GM23248 (cell line): Measurements from ENCODE around the gene TRIM14. TPM values are rescaled to one million over a fixed set of nuclear protein-coding genes. Genes with fewer than 3 reads are reported as not detected.
"Not testable (repeated sequence)": the region's sequence is repeated elsewhere in the genome, so short reads cannot be mapped to it uniquely, and the experiment has no call there.

Experiments used
- DNase-seq: peaks from one replicate; pipeline ENCODE4 v3.0.0-alpha.2; 2015
- H2AFZ ChIP-seq: fragments of 200-600 bp; sonication (generic); 2 replicates; pipeline ENCODE4 v1.6.1; 2016; ENCODE audit warnings: antibody characterized with exemption
- H3F3A ChIP-seq: fragments of 200-600 bp; sonication (generic); 2 replicates; pipeline ENCODE4 v1.6.1; 2016; ENCODE audit warnings: mild to moderate bottlenecking, antibody characterized with exemption, mixed run types; ENCODE audit not compliant: insufficient read depth
- H3K27ac ChIP-seq: fragments of 200-600 bp; sonication (generic); 2 replicates; pipeline ENCODE4 v1.5.1; 2016; ENCODE audit warnings: mild to moderate bottlenecking
- H3K27me3 ChIP-seq: fragments of 200-600 bp; sonication (generic); replicated peaks from 2 replicates; pipeline ENCODE4 v1.6.1; 2016; ENCODE audit warnings: mild to moderate bottlenecking; ENCODE audit not compliant: insufficient read depth
- H3K36me3 ChIP-seq: fragments of 200-600 bp; sonication (generic); 2 replicates; pipeline ENCODE4 v1.6.1; 2016; ENCODE audit warnings: low read depth, mild to moderate bottlenecking
- H3K4me1 ChIP-seq: fragments of 200-600 bp; sonication (generic); 2 replicates; pipeline ENCODE4 v1.6.1; 2016; ENCODE audit warnings: mild to moderate bottlenecking; ENCODE audit not compliant: insufficient read depth
- H3K4me2 ChIP-seq: fragments of 200-600 bp; sonication (generic); one replicate; pipeline ENCODE4 v1.6.1; 2016; ENCODE audit warnings: mild to moderate bottlenecking; ENCODE audit not compliant: unreplicated experiment
- H3K4me3 ChIP-seq: fragments of 200-600 bp; sonication (generic); 2 replicates; pipeline ENCODE4 v1.5.1; 2016; ENCODE audit warnings: mild to moderate bottlenecking
- H3K79me2 ChIP-seq: fragments of 200-600 bp; sonication (generic); 2 replicates; pipeline ENCODE4 v1.6.1; 2016; ENCODE audit warnings: mild to moderate bottlenecking; ENCODE audit not compliant: insufficient read depth
- H3K9ac ChIP-seq: fragments of 200-600 bp; sonication (generic); 2 replicates; pipeline ENCODE4 v1.6.1; 2016; ENCODE audit warnings: mild to moderate bottlenecking
- H3K9me2 ChIP-seq: fragments of 200-600 bp; sonication (generic); 2 replicates; pipeline ENCODE4 v1.6.1; 2016; ENCODE audit warnings: mixed run types, mild to moderate bottlenecking, moderate library complexity; ENCODE audit not compliant: insufficient read depth
- H3K9me3 ChIP-seq: fragments of 200-600 bp; sonication (generic); one replicate; pipeline ENCODE4 v1.6.1; 2017; ENCODE audit warnings: low read depth
- H4K20me1 ChIP-seq: fragments of 200-600 bp; sonication (generic); 2 replicates; pipeline ENCODE4 v1.6.0; 2016; ENCODE audit not compliant: insufficient read depth
- EZH2 ChIP-seq: fragments of 200-600 bp; sonication (generic); IDR thresholded peaks from 2 replicates; pipeline ENCODE4 v1.6.1; 2018; ENCODE audit warnings: antibody characterized with exemption, mild to moderate bottlenecking; ENCODE audit not compliant: insufficient read depth, poor library complexity, severe bottlenecking
- EZH2phosphoT487 ChIP-seq: fragments of 200-600 bp; sonication (generic); IDR thresholded peaks from 2 replicates; pipeline ENCODE4 v1.6.1; 2018; ENCODE audit warnings: antibody characterized with exemption, moderate library complexity, mild to moderate bottlenecking, low read depth; ENCODE audit not compliant: insufficient read depth
- WGBS, 2 experiments: methylation state at CpG; one replicate each; pipeline ENCODE4 v1.1.6; 2015 to 2017; ENCODE audit warnings: low lambda C conversion rate in 2 of 2, low coverage in 1 of 2; ENCODE audit errors: missing lambda C conversion rate in 2 of 2; 5-methylcytosine and 5-hydroxymethylcytosine counted together
- in situ Hi-C: fragments of 300-500 bp; cut with MboI; formaldehyde crosslinking; loops from 2 replicates; pipeline ENCODE4 v1.15.0; 2020
- polyA plus RNA-seq: library from polyadenylated mRNA; unstranded; fragments of >200 nt; fragmentation: Nextera tagmentation; extraction: Ambion mirVana; gene quantifications from 2 replicates; pipeline ENCODE4 v1.2.1, GENCODE V29; 2016
- total RNA-seq: library from RNA; depleted of rRNA; stranded (reverse); fragments of >200 nt; shearing (Covaris generic); gene quantifications from 2 replicates; pipeline ENCODE4 v1.2.3, GENCODE V29; 2014

TRIM14 gene
- total and polyA plus RNA-seq, 2 experiments from 2014 or later, result 6.4 to 7.8 TPM

DNA sequence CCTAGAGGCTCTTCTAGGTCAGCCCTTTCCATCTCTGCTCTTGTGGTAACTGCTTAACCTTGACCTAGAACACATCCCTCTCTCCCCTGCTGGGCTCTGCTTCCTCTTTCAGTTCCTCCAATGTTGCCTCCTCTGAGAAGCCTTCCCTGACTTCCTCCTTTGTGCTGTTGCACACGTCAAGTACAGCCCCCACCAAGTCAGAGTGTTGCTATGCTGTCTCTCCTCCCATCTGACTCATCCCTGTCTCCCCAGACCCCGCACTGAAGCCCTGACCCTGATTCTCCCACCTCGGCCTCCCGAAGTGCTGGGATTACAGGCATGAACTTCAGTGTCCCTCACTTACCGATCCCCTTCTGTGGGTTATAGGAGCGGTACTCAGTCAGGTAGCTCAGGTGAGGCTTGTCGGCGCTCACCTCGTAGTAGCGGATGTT lies 10.4 kb upstream of the TRIM14 start:
- no peaks in the 10 kb centered on the region for H3K4me1 ChIP-seq
- no peak overlapping the region for H3K4me3 ChIP-seq
- H3K27ac ChIP-seq, result no peak overlapping the region
- WGBS, 2 experiments, result 87 to 89% methylated on average over 10 of the region's 10 CpGs
- no peaks in the 10 kb centered on the region for H3K27me3 ChIP-seq
- DNase-seq, result no peak
- TF ChIP-seq EZH2 (no peak), EZH2phosphoT487 (no peak)
- in situ Hi-C loops, result no loop called here
- no peaks in the 10 kb centered on the region for H3F3A ChIP-seq
- H3K36me3 ChIP-seq, result no peaks in the 10 kb centered on the region
- H2AFZ ChIP-seq, result no peak overlapping the region
- no peaks in the 10 kb centered on the region for H4K20me1 ChIP-seq
- no peak overlapping the region for H3K9ac ChIP-seq
- no peaks in the 10 kb centered on the region for H3K9me2 ChIP-seq
- H3K9me3 ChIP-seq, result no peaks in the 10 kb centered on the region
- H3K79me2 ChIP-seq, result no peaks in the 10 kb centered on the region
- H3K4me2 ChIP-seq, result no peak overlapping the region

DNA sequence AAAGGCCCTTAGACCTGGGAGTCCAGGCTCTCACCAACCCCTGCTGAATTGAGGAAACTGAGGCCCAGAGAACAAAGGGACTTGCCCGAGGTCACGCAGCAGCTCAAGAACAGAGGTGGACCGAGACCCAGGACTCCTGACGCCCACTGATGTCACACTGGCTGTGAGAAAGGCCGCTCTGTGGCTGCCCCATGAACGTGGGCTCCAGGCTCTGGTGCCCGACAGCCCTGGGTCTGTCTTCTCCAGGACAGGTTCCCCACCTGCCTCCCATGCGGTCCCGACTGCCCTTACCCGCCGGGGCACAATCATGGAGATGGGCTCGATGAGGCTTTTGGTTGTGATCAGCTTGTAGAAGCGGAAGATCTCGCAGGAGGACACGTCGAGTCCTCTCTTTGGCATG lies 9.3 kb upstream of the TRIM14 start:
- no peaks in the 10 kb centered on the region for H3K36me3 ChIP-seq
- no peak overlapping the region for H3K27ac ChIP-seq
- no peaks in the 10 kb centered on the region for H3K79me2 ChIP-seq
- no peaks in the 10 kb centered on the region for H3F3A ChIP-seq
- no peak overlapping the region for H3K4me3 ChIP-seq
- no peaks in the 10 kb centered on the region for H4K20me1 ChIP-seq
- 83 to 85% methylated on average over 16 of the region's 16 CpGs for WGBS, 2 experiments
- TF ChIP-seq EZH2phosphoT487 (no peak), EZH2 (no peak)
- no peaks in the 10 kb centered on the region for H3K27me3 ChIP-seq
- no peak for DNase-seq
- in situ Hi-C loops, result no loop called here
- H3K9ac ChIP-seq, result no peak overlapping the region
- H2AFZ ChIP-seq, result no peak overlapping the region
- H3K9me2 ChIP-seq, result no peaks in the 10 kb centered on the region
- no peaks in the 10 kb centered on the region for H3K9me3 ChIP-seq
- H3K4me2 ChIP-seq, result no peak overlapping the region
- no peaks in the 10 kb centered on the region for H3K4me1 ChIP-seq

DNA sequence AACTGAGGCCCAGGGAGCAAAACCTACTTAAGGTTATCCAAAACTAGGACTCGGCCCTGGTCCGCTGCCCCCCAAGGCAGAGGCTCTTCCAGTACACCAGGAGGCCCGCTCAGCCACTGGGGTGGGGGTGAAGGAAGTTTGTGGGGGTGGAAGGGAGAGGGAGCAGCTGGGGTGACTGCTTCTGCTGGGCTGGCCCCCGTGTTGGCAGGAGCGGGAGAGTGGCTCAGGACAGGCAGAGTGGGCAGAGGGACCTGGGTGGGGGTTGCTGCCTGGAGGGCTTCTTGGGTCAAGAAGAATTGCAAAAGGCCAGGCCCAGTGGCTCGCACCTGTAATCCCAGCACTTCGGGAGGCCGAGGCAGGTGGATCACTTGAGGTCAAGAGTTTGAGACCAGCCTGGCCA lies 8.2 kb upstream of the TRIM14 start:
- H3K27ac ChIP-seq, result no peak overlapping the region
- no peaks in the 10 kb centered on the region for H3K9me2 ChIP-seq
- WGBS, 2 experiments, result 85 to 90% methylated on average over 8 of the region's 8 CpGs
- no peaks in the 10 kb centered on the region for H3K4me1 ChIP-seq
- no peak overlapping the region for H3K4me2 ChIP-seq
- H3F3A ChIP-seq, result no peaks in the 10 kb centered on the region
- H3K9ac ChIP-seq, result no peak overlapping the region
- H2AFZ ChIP-seq, result no peak overlapping the region
- no peak for DNase-seq
- in situ Hi-C loops, result no loop called here
- no peaks in the 10 kb centered on the region for H3K27me3 ChIP-seq
- no peaks in the 10 kb centered on the region for H4K20me1 ChIP-seq
- H3K79me2 ChIP-seq, result no peaks in the 10 kb centered on the region
- no peaks in the 10 kb centered on the region for H3K9me3 ChIP-seq
- no peak overlapping the region for H3K4me3 ChIP-seq
- H3K36me3 ChIP-seq, result no peaks in the 10 kb centered on the region
- TF ChIP-seq EZH2, result no peak
- TF ChIP-seq EZH2phosphoT487, result no peak

DNA sequence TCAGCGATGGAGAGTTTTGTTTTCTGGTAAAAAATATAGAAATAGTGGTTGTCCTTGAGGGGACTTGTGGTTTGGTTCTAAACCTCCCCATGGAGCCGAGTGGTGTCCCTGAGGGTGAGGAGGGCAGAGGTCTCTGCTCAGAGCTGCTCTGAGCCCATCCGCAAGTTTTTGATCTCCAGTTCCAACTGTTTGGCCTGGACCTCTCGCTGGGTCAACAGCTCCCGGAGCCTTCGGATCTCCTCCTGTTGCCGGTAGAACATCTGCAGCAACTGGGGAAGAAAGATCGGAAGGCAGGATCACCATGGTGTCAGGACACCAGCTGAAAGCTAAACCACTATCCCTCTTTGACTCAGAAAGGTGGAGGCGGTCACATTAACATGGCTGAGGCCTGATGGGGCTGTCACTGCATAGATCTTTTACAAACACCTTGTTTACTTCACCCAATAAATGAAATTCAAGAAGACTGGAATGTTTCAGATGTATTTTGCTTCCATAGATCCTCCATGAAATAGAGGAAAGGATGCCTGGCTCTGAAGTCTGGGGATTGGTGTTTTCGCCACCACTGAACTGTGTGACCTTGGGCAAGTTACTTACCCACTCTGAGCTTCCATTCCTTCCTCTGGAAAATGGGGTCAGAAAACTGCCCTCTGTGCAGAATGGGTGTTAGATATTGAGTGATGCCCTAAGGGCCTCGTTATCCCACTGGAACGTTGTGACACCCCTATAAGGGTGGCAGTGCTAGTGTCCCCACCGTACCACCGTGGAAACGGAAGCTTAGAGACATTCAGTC lies 5.8 kb upstream of the TRIM14 start:
- H3K79me2 ChIP-seq, result no peaks in the 10 kb centered on the region
- TF ChIP-seq EZH2phosphoT487 (no peak), EZH2 (no peak)
- H3K27me3 ChIP-seq, result no peaks in the 10 kb centered on the region
- no peaks in the 10 kb centered on the region for H3F3A ChIP-seq
- 84 to 88% methylated on average over 15 of the region's 15 CpGs for WGBS, 2 experiments
- H3K9me2 ChIP-seq, result no peaks in the 10 kb centered on the region
- H3K4me3 ChIP-seq, result no peak overlapping the region
- no peaks in the 10 kb centered on the region for H3K36me3 ChIP-seq
- no peak overlapping the region for H3K27ac ChIP-seq
- no peaks in the 10 kb centered on the region for H4K20me1 ChIP-seq
- H3K9ac ChIP-seq, result no peak overlapping the region
- H3K4me1 ChIP-seq, result no peaks in the 10 kb centered on the region
- no peak for DNase-seq
- in situ Hi-C loops, result no loop called here
- H3K9me3 ChIP-seq, result no peaks in the 10 kb centered on the region
- H3K4me2 ChIP-seq, result no peak overlapping the region
- H2AFZ ChIP-seq, result no peak overlapping the region

DNA sequence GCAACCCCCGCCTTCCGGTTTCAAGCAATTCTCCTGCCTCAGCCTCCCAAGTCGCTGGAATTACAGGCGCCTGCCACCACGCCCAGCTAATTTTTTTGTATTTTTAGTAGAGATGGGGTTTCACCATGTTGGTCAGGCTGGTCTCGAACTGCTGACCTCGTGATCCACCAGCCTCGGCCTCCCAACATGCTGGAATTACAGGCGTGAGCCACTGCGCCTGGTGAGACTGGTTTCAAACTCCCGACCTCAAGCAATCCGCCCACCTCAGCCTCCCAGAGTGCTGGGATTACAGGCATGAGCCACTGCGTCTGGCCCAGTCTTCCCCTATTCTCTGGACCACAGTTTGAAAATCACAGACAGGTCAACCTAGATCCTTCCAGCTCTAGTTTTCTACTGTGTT lies 5.1 kb upstream of the TRIM14 start:
- H3K27me3 ChIP-seq, H3K79me2 ChIP-seq, H2AFZ ChIP-seq, H3F3A ChIP-seq, H3K9me3 ChIP-seq, DNase-seq, H3K9me2 ChIP-seq, H3K4me1 ChIP-seq, H3K36me3 ChIP-seq, in situ Hi-C loops, H3K27ac ChIP-seq, H3K4me2 ChIP-seq, H4K20me1 ChIP-seq, H3K9ac ChIP-seq, H3K4me3 ChIP-seq: not testable (repeated sequence)
- WGBS, 2 experiments, result 90 to 92% methylated on average over 13 of the region's 13 CpGs
